CD4-positive, alpha-beta T cell treated with Interleukin-17A for 4 hours (primary cell): ENCODE measurements around the gene PROK2.
A peak's percentile ranks its signal among the peaks of the same experiment; 100 is the strongest.

Source experiments
- DNase-seq: peaks from one replicate; pipeline ENCODE4 v3.0.0-alpha.2; 2020; ENCODE audit warnings: mixed read lengths

The PROK2 gene

GRCh38 chr3:71786217-71786549 is 1.2 kb upstream of the PROK2 start:
- DNase-seq = no peak

GRCh38 chr3:71785532-71786216 is 726 bp upstream of the PROK2 start:
- no peak for DNase-seq

- no peak for DNase-seq
Observed at GRCh38 chr3:71784201-71784913, 591 bp downstream of the PROK2 start.

GRCh38 chr3:71783152-71783551 is 1.8 kb downstream of the PROK2 start:
- DNase-seq = no peak

- DNase-seq = no peak
Observed at GRCh38 chr3:71780430-71780829, 4.5 kb downstream of the PROK2 start.

GRCh38 chr3:71779674-71780377 is 5.1 kb downstream of the PROK2 start:
- DNase-seq = no peak

- DNase-seq = no peak
Observed at GRCh38 chr3:71778353-71778752, 6.6 kb downstream of the PROK2 start.

- DNase-seq = no peak
Observed at GRCh38 chr3:71776538-71776937, 8.4 kb downstream of the PROK2 start.

GRCh38 chr3:71771884-71772283 is 13.1 kb downstream of the PROK2 start:
- no peak for DNase-seq

GRCh38 chr3:71771126-71771525 is 13.8 kb downstream of the PROK2 start:
- no peak for DNase-seq

- no peak for DNase-seq
Observed at GRCh38 chr3:71763426-71763825, 21.5 kb downstream of the PROK2 start.

GRCh38 chr3:71760140-71760539 is 24.8 kb downstream of the PROK2 start:
- DNase-seq = no peak

- DNase-seq = no peak
Observed at GRCh38 chr3:71759401-71759800, 25.5 kb downstream of the PROK2 start.

GRCh38 chr3:71758091-71758490 is 26.9 kb downstream of the PROK2 start:
- DNase-seq = no peak

GRCh38 chr3:71754610-71755253 is 30.2 kb downstream of the PROK2 start:
- DNase-seq = no peak

GRCh38 chr3:71753701-71754609 is 31.0 kb downstream of the PROK2 start, which contains the start of gene GPR27:
GPR27 (plus strand) TSS chr3:71753855; CDS start chr3:71754050, 195 bp downstream.
- peak; percentile 22 for DNase-seq

- peak; percentile 16 for DNase-seq
Observed at GRCh38 chr3:71752831-71753700, 31.9 kb downstream of the PROK2 start.

- DNase-seq = no peak
Observed at GRCh38 chr3:71751602-71752001, 33.3 kb downstream of the PROK2 start.

- DNase-seq = no peak
Observed at GRCh38 chr3:71744738-71745137, 40.2 kb downstream of the PROK2 start.

- DNase-seq = no peak
Observed at GRCh38 chr3:71742621-71743020, 42.3 kb downstream of the PROK2 start.

- DNase-seq = no peak
Observed at GRCh38 chr3:71734881-71735280, 50.1 kb downstream of the PROK2 start.
